Activated CD8-positive, alpha-beta T cell treated with anti-CD3 and anti-CD28 coated beads for 36 hours (primary cell): ENCODE measurements around the gene DRC3. TPM values are rescaled to one million over a fixed set of nuclear protein-coding genes. Genes with fewer than 3 reads are reported as not detected.

Source experiments
- ATAC-seq: fragments of 200-7000 bp; cut with Tn5 transposase; one replicate; pipeline ENCODE4 v1.10.0; 2021; ENCODE audit warnings: mild to moderate bottlenecking, moderate library complexity
- CTCF ChIA-PET: fragments of 350-600 bp; sonication (Branson Sonifier 250); formaldehyde crosslinking; loops from one replicate; lab custom pipeline; 2021; ENCODE audit warnings: antibody characterized with exemption; lab: Charles Lee
- POLR2A ChIA-PET: fragments of 350-600 bp; sonication (Branson Sonifier 250); formaldehyde crosslinking; loops from one replicate; lab custom pipeline; 2021; ENCODE audit warnings: antibody characterized with exemption; lab: Charles Lee
- DNase-seq: peaks from one replicate; pipeline ENCODE4 v3.0.0-alpha.2; 2020
- H3K27ac Mint-ChIP-seq: one replicate; pipeline ENCODE4 v1.8.0; 2021; ENCODE audit warnings: mild to moderate bottlenecking, mixed read lengths
- H3K27me3 Mint-ChIP-seq: one replicate; pipeline ENCODE4 v1.8.0; 2021; ENCODE audit warnings: mixed read lengths
- H3K36me3 Mint-ChIP-seq: one replicate; pipeline ENCODE4 v1.8.0; 2021; ENCODE audit warnings: low read depth, mixed read lengths
- H3K4me1 Mint-ChIP-seq: one replicate; pipeline ENCODE4 v1.8.0; 2021; ENCODE audit warnings: low read depth, mixed read lengths
- H3K4me3 Mint-ChIP-seq: one replicate; pipeline ENCODE4 v1.8.0; 2021; ENCODE audit warnings: mild to moderate bottlenecking, moderate library complexity, mixed read lengths
- H3K9me3 Mint-ChIP-seq: one replicate; pipeline ENCODE4 v1.8.0; 2021; ENCODE audit warnings: mixed read lengths
- CTCF ChIP-seq: fragments of 200-600 bp; IDR thresholded peaks from one replicate; pipeline ENCODE4 v1.8.0; 2022; ENCODE audit warnings: antibody characterized with exemption, mild to moderate bottlenecking
- intact Hi-C: fragments of 100-400 bp; cut with micrococcal nuclease; formaldehyde crosslinking; loops from one replicate; pipeline ENCODE4 v1.10.0; 2022
- total RNA-seq, 2 experiments: library from RNA; stranded (reverse); gene quantifications; one replicate each; pipeline ENCODE4 v1.2.3, GENCODE V29; 2021

Gene DRC3
- total RNA-seq, 2 experiments from 2014 or later = 0.25 TPM; not detected in 1

DNA sequence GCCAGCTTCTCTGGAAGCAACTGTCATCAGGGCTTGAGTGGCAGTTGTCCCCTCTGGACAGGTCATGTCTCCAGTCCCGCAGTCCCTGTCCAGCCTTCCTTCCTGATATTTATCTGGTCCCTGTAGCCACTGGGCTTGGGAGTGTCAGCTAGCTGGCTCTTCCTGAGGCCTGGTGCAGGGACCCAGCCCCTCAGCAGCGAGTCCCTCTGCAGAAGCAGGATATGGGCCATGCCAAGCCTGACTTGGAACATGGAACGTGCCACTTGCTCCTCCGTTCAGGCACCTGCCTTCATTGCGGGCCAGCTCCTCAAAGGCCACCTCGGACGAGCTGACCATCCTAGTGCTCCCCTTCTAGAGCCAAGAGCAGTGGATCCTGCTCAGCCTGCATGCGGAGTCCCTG lies 26.3 kb downstream of the DRC3 start:
- H3K27me3 Mint-ChIP-seq = no peaks in the 10 kb centered on the region
- POLR2A ChIA-PET = interaction anchor here (1.1 kb wide), 1 partner anchor 14 kb away, joined by 3 read pairs; no protein-coding TSS in a partner anchor
- H3K27ac Mint-ChIP-seq = no peak overlapping the region
- no peak overlapping the region for H3K4me3 Mint-ChIP-seq
- no peaks in the 10 kb centered on the region for H3K4me1 Mint-ChIP-seq
- no peak for TF ChIP-seq CTCF
- H3K36me3 Mint-ChIP-seq = no peaks in the 10 kb centered on the region
- intact Hi-C loops = no loop called here
- ATAC-seq = no peak
- CTCF ChIA-PET = interaction anchor here (0.8 to 1.1 kb wide), 2 partner anchors 13 to 28 kb away, joined by 3 read pairs; no protein-coding TSS in a partner anchor
- H3K9me3 Mint-ChIP-seq = no peaks in the 10 kb centered on the region
- no peak for DNase-seq

- no peak for DNase-seq
- Mint-ChIP-seq H3K27me3 (no peaks in the 10 kb centered on the region), H3K36me3 (no peaks in the 10 kb centered on the region), H3K9me3 (no peaks in the 10 kb centered on the region), H3K4me1 (no peaks in the 10 kb centered on the region), H3K27ac (no peak overlapping the region), H3K4me3 (no peak overlapping the region)
- TF ChIP-seq CTCF = no peak
- ATAC-seq = no peak
- CTCF ChIA-PET = interaction anchor here (0.8 to 1.1 kb wide), 2 partner anchors 14 to 28 kb away, joined by 3 read pairs; no protein-coding TSS in a partner anchor
- intact Hi-C loops = no loop called here
- POLR2A ChIA-PET = no interaction called here
Measured at GRCh38 chr17:17999364-18000029, 26.8 kb downstream of the DRC3 start.

DNA sequence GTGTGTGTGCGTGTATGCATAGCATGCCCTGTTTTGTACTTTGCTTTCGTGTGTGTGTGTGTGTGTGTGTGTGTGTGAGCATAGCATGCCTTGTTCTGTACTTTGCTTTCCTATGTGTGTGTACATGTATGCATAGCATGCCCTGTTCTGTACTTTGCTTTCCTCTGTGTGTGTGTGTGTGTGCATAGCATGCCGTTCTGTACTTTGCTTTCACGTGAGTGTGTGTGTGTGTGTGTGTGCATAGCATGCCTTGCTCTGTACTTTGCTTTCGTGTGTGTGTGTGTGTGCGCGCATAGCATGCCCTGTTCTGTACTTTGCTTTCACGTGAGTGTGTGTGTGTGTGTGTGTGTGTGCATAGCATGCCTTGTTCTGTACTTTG lies 27.4 kb downstream of the DRC3 start:
- no peaks in the 10 kb centered on the region for H3K9me3 Mint-ChIP-seq
- no peaks in the 10 kb centered on the region for H3K4me1 Mint-ChIP-seq
- H3K27ac Mint-ChIP-seq = no peak overlapping the region
- intact Hi-C loops = no loop called here
- ChIA-PET POLR2A (interaction anchor here (0.6 kb wide), 1 partner anchor 52 kb away, joined by 3 read pairs; no protein-coding TSS in a partner anchor), CTCF (no interaction called here)
- DNase-seq = no peak
- no peaks in the 10 kb centered on the region for H3K27me3 Mint-ChIP-seq
- no peak for TF ChIP-seq CTCF
- ATAC-seq = no peak
- H3K4me3 Mint-ChIP-seq = no peak overlapping the region
- no peaks in the 10 kb centered on the region for H3K36me3 Mint-ChIP-seq

GRCh38 chr17:18002171-18002570 lies 29.5 kb downstream of the DRC3 start:
- ChIA-PET CTCF (interaction anchor here (0.8 to 1.6 kb wide), 5 partner anchors 10 to 83 kb away, joined by 3 to 5 read pairs (median 4); no protein-coding TSS in a partner anchor), POLR2A (no interaction called here)
- Mint-ChIP-seq H3K36me3 (no peaks in the 10 kb centered on the region), H3K4me3 (no peak overlapping the region), H3K9me3 (no peaks in the 10 kb centered on the region), H3K4me1 (no peaks in the 10 kb centered on the region), H3K27ac (no peak overlapping the region), H3K27me3 (no peaks in the 10 kb centered on the region)
- DNase-seq (no peak), ATAC-seq (no peak)
- TF ChIP-seq CTCF = no peak
- intact Hi-C loops = no loop called here

DNA sequence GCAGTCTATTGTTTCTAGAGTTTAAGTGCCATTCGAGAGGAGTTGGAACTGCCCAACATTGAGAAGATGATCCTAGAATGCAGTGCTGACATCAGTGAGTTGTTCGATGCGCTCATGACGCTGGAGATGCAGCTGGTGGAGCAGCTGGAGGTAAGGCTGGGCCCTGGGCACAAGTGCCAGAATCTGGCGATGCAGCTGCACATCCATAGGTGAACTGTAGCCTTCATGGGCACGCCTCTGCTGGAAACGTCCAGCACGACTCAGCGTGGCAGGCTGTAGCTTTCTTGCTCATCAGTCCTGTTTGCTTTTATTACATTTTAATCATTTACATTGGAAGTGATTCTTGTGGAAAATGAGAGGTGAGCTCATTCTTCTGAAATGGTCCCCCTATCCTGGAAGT lies 31.7 kb downstream of the DRC3 start:
- H3K36me3 Mint-ChIP-seq = no peaks in the 10 kb centered on the region
- no peak overlapping the region for H3K4me3 Mint-ChIP-seq
- ATAC-seq (no peak), DNase-seq (no peak)
- no peak overlapping the region for H3K27ac Mint-ChIP-seq
- ChIA-PET POLR2A (interaction anchor here (0.7 kb wide), 1 partner anchor 254 kb away, joined by 3 read pairs; no protein-coding TSS in a partner anchor), CTCF (interaction anchor here (1.2 to 1.5 kb wide), 3 partner anchors 9 to 29 kb away, joined by 3 to 5 read pairs (median 4); no protein-coding TSS in a partner anchor)
- no peaks in the 10 kb centered on the region for H3K9me3 Mint-ChIP-seq
- no peaks in the 10 kb centered on the region for H3K27me3 Mint-ChIP-seq
- no peaks in the 10 kb centered on the region for H3K4me1 Mint-ChIP-seq
- no peak for TF ChIP-seq CTCF
- intact Hi-C loops = no loop called here
